GM18520 (cell line): ENCODE results near the gene GUCA2B.

ENCODE experiments used
- ATAC-seq: cut with Tn5 transposase; IDR thresholded peaks from one replicate; pipeline ENCODE4 v1.9.1; 2021; ENCODE audit not compliant: unreplicated experiment

Gene GUCA2B

DNA sequence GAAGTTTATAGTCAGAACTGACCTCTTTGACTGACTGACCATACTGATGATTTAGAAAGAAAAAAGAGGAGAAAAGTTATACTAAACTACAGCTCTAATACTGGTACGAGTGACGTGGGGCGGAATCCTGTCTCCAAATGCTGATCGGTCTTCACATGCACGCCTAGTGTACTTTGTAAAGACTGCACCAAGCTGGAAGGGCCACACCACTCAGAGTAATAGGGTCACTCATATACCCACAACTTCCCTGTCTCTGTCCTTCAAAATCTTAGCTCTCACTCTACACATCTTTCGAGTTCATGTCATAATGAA lies 30.7 kb downstream of the GUCA2B start:
- ATAC-seq, result no peak

- ATAC-seq, result no peak
Observed at GRCh38 chr1:42184616-42185015, 31.4 kb downstream of the GUCA2B start.

DNA sequence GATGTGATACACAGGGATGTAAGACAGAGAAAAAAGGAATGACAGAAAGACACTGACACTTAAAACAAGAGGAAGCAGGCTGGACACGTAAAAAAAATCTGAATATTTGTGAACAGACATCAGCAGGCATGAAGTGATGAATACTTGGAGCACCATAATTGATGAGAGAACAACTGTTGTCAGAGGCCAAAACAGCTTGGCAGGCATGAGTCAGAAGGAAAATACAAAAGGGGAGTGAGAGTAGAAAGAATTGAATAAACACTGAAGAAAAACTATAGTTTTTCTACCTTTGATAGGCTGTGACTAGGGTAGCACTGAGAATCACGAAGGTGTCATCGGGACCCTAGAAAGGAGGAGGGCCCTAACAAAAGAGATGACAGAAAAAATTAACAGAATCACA lies 32.9 kb downstream of the GUCA2B start:
- ATAC-seq, result no peak

DNA sequence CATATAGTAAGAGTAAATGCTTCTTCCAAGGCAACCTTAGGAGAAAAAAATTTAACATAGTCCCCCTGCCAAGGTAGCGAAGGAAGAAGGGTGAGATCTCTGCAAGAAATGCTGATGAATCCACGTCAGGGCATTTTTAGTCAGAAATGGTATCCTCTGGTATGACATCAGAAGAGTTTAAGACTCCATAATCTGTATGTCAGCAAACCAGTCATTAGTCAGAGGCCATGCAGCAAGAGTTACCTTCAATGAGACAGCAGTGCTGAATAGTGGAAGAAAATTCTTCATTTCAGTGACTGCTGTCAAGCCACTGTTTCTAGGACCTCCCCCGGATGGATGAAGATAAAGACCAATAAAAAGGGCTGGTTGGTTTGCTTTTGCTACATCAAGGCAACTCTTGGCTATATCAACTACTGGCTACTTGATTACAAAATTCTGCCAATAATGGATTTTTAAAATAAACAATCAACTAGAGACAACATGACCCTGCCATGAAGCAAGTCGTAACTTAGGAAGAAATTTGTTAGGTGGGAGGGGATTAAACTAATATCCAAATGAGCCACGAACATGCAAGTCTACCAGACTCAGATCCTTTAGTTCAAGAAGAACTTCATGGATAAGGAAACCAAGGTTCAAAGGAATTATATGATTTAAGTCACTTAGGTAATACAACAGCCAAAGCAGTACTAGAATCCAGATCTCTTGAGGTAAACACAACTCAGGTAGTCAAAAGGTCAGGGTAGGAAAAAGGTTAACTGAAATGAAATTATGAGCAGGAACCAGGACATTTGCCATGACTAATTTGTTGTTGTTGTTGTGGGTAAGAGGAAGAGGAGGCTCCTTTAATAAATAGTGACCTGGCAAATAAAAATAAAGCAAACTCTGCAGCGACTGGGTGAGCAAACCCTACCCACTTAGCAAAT lies 37.0 kb downstream of the GUCA2B start:
- ATAC-seq, result no peak

DNA sequence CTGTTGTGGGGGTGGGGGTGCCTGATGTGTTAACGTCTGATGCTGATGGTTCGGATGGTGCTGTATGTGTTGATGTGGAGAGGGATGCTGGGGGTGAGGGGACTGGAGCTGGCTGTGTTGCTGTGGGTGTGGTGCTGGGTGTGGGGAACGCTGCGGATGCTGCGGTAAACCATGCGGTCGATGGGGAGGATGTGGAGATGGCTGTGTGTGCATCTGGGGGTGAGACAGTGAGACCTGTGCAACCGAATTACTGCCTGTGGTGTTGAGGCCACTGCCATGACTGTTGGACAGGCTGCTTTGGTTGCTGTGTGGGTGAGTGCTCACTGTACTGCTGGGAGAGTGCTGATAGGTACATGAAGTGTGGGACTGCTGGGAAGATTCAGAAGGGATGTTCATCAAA lies 38.1 kb downstream of the GUCA2B start:
- ATAC-seq, result no peak

DNA sequence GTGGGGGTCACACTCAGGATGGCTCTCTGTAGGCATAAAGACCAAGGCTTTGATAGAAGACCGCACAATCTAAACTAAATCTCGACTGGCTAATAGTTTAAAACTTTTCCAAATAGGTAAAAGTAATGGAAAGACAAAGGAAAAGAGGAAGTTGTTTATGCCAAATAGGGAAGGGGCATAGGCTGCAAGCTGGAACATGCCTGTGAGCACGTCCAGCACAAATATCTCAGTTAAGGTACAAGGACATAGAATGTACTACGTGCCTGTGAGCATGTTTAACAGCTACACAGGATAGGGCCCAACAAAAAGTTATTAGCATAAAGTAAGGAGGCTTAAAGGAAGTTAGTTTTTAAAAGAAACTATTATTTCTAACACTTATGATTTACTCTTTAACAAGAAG lies 38.9 kb downstream of the GUCA2B start:
- no peak for ATAC-seq

DNA sequence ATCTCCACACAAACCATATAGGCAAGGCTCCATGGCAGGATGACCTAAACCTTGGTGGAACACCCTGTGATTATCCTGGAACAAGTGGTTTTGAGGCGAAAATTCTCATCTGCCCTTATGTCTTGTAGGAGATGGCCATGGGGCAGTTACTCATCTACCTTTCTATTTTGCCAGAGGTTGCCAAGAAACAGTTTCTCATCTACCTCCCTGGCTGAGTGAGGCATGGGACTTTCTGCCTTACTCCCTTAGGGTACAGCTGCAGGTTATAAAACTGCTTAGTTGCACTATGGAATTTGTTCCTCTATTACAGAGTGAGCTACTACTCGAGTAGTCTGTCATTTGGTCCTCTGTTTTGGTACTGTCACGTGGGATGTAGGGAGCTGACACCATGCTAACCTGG lies 42.6 kb downstream of the GUCA2B start:
- ATAC-seq, result no peak

GRCh38 chr1:42198251-42198650 lies 45.0 kb downstream of the GUCA2B start:
- ATAC-seq, result no peak

DNA sequence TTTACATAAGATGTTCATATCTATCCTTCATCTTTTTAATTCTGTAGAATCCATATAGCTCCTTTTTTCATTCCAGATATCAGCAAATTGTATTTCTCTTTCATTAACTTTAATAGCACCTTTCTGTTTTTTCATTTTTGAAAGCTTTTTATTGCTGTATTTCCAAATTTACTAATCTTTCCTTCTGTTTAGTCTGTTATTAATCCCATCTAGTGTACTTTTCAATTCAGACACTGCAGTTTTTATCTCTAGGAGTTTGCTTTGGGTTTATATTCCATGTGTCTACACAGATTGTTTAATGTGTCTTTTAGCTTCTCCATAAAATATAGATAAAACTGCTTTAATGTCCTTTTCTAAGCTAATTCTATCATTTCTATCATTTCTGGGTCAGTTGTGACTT lies 48.8 kb downstream of the GUCA2B start:
- no peak for ATAC-seq
